Measurements from ENCODE around the gene MAGI2.

The MAGI2 gene

DNA sequence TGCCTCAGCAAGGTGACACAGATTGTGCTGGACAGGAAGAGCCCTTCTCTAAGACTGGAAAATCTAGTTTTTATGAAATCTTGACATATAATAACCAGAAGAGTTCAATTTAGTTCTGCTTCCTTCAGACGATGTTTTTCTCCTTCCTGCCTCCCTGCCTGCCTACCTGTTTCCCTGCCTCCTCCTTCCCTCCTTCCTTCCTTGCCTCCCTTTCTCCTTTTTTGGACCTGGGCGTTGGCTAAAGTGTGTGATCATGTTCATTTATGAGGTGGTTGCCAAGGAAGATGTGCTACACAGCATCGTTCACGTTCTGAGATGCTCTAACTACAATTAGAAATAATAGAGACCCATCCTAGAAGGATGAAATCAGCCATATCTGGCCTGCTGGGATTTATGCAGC lies 1430.3 kb downstream of the MAGI2 start:
- no peak overlapping the region for H3K9ac ChIP-seq (ENCODE audit: low read depth, low read length, poor library complexity, severe bottlenecking)
- peaks cover 7% of the 10 kb centered on the region for H3K4me1 ChIP-seq (ENCODE audit: insufficient read depth, low read length, poor library complexity, severe bottlenecking)
- H2AFZ ChIP-seq (ENCODE audit: low read length): no peak overlapping the region
- no peaks in the 10 kb centered on the region for H3K9me3 ChIP-seq (ENCODE audit: insufficient read depth, low read depth, low read length)
- no peaks in the 10 kb centered on the region for H3K36me3 ChIP-seq (ENCODE audit: insufficient read depth, low read length)
- peaks cover 4% of the 10 kb centered on the region; the same call in 1 of the 2 replicates for H3F3A ChIP-seq (ENCODE audit: low read depth)
- no peaks in the 10 kb centered on the region for H3K9me2 ChIP-seq (replicated peaks; ENCODE audit: low read depth, low read length)
- no peak overlapping the region for H3K4me2 ChIP-seq (ENCODE audit: low read depth, low read length, poor library complexity, severe bottlenecking)
- H3K79me2 ChIP-seq (ENCODE audit: insufficient read depth, low read length): no peaks in the 10 kb centered on the region
- no peak overlapping the region for H3K4me3 ChIP-seq (ENCODE audit: low read length, poor library complexity, severe bottlenecking)
- no peak for TF ChIP-seq EZH2phosphoT487 (IDR thresholded peaks at IDR 0.05; ENCODE audit: borderline replicate concordance)
- TF ChIP-seq, protein P1, sequence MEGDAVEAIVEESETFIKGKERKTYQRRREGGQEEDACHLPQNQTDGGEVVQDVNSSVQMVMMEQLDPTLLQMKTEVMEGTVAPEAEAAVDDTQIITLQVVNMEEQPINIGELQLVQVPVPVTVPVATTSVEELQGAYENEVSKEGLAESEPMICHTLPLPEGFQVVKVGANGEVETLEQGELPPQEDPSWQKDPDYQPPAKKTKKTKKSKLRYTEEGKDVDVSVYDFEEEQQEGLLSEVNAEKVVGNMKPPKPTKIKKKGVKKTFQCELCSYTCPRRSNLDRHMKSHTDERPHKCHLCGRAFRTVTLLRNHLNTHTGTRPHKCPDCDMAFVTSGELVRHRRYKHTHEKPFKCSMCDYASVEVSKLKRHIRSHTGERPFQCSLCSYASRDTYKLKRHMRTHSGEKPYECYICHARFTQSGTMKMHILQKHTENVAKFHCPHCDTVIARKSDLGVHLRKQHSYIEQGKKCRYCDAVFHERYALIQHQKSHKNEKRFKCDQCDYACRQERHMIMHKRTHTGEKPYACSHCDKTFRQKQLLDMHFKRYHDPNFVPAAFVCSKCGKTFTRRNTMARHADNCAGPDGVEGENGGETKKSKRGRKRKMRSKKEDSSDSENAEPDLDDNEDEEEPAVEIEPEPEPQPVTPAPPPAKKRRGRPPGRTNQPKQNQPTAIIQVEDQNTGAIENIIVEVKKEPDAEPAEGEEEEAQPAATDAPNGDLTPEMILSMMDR (conservative IDR thresholded peaks at IDR 0.05; ENCODE audit: low read length): no peak
- no peaks in the 10 kb centered on the region for H3K27me3 ChIP-seq (ENCODE audit: insufficient read depth, low read length, poor library complexity, severe bottlenecking)
- no peaks in the 10 kb centered on the region for H4K20me1 ChIP-seq (ENCODE audit: insufficient read depth, low read length, poor library complexity, severe bottlenecking)

DNA sequence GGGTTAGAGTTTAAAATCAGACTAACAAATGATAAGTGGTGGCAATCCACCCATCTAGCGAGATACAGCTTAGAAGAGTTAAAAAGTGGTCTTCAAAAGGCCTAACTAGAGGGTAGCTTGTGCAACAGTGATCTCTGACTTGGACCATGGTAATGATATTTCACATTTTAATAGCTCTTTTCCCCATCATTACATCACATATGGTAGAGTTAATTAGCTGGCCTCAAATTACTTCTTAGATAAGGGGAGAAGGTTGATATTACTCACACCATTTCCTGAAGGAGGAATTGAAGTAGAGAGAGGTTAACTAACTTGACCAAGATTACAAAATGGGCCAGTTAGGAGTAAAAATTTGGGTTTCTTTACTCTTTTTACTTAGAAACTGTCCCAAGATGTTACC lies 1431.3 kb downstream of the MAGI2 start:
- no peak overlapping the region for H3K4me2 ChIP-seq (ENCODE audit: low read depth, low read length, poor library complexity, severe bottlenecking)
- H3K4me1 ChIP-seq (ENCODE audit: insufficient read depth, low read length, poor library complexity, severe bottlenecking): peaks cover 7% of the 10 kb centered on the region
- H2AFZ ChIP-seq (ENCODE audit: low read length): no peak overlapping the region
- H3K9me3 ChIP-seq (ENCODE audit: insufficient read depth, low read depth, low read length): no peaks in the 10 kb centered on the region
- H3K4me3 ChIP-seq (ENCODE audit: low read length, poor library complexity, severe bottlenecking): no peak overlapping the region
- no peak for TF ChIP-seq EZH2phosphoT487 (IDR thresholded peaks at IDR 0.05; ENCODE audit: borderline replicate concordance)
- TF ChIP-seq, protein P1 (conservative IDR thresholded peaks at IDR 0.05; ENCODE audit: low read length): no peak
- H3K36me3 ChIP-seq (ENCODE audit: insufficient read depth, low read length): no peaks in the 10 kb centered on the region
- H4K20me1 ChIP-seq (ENCODE audit: insufficient read depth, low read length, poor library complexity, severe bottlenecking): no peaks in the 10 kb centered on the region
- H3F3A ChIP-seq (ENCODE audit: low read depth): peaks cover 4% of the 10 kb centered on the region; the same call in 1 of the 2 replicates
- no peaks in the 10 kb centered on the region for H3K27me3 ChIP-seq (ENCODE audit: insufficient read depth, low read length, poor library complexity, severe bottlenecking)
- no peak overlapping the region for H3K9ac ChIP-seq (ENCODE audit: low read depth, low read length, poor library complexity, severe bottlenecking)
- H3K9me2 ChIP-seq (replicated peaks; ENCODE audit: low read depth, low read length): no peaks in the 10 kb centered on the region
- H3K79me2 ChIP-seq (ENCODE audit: insufficient read depth, low read length): no peaks in the 10 kb centered on the region

DNA sequence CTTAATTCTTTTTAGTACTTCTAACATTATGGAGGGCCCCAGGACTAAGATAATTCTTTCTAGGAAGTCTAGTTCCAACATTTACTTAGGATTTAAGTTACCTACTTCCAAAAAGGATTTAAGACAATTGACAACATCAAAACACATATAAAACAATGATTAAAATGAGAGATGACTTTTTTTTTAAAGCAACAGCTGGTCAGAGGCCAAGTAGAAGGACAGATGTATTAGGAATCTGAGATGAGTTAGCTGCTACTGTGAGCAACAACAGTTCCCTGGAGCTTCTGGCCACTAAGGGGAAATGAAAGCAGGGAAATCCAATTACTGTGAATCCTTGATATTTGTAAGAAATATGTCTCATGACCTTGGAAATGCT lies 1432.6 kb downstream of the MAGI2 start:
- H3K9ac ChIP-seq (ENCODE audit: low read depth, low read length, poor library complexity, severe bottlenecking): no peak overlapping the region
- peaks cover 4% of the 10 kb centered on the region; the same call in 1 of the 2 replicates for H3F3A ChIP-seq (ENCODE audit: low read depth)
- no peaks in the 10 kb centered on the region for H3K27me3 ChIP-seq (ENCODE audit: insufficient read depth, low read length, poor library complexity, severe bottlenecking)
- H3K4me2 ChIP-seq (ENCODE audit: low read depth, low read length, poor library complexity, severe bottlenecking): peak overlapping the region; percentile 74
- no peak overlapping the region for H3K4me3 ChIP-seq (ENCODE audit: low read length, poor library complexity, severe bottlenecking)
- no peaks in the 10 kb centered on the region for H3K9me2 ChIP-seq (replicated peaks; ENCODE audit: low read depth, low read length)
- H3K4me1 ChIP-seq (ENCODE audit: insufficient read depth, low read length, poor library complexity, severe bottlenecking): peaks cover 7% of the 10 kb centered on the region
- no peaks in the 10 kb centered on the region for H3K79me2 ChIP-seq (ENCODE audit: insufficient read depth, low read length)
- H2AFZ ChIP-seq (ENCODE audit: low read length): no peak overlapping the region; the same call in 1 of the 2 replicates
- no peaks in the 10 kb centered on the region for H3K9me3 ChIP-seq (ENCODE audit: insufficient read depth, low read depth, low read length)
- TF ChIP-seq EZH2phosphoT487 (IDR thresholded peaks at IDR 0.05; ENCODE audit: borderline replicate concordance): no peak
- TF ChIP-seq, protein P1 (conservative IDR thresholded peaks at IDR 0.05; ENCODE audit: low read length): 0 out of 2 replicates have a peak, but pooled peaks have one; percentile 3
- H3K36me3 ChIP-seq (ENCODE audit: insufficient read depth, low read length): no peaks in the 10 kb centered on the region
- H4K20me1 ChIP-seq (ENCODE audit: insufficient read depth, low read length, poor library complexity, severe bottlenecking): no peaks in the 10 kb centered on the region

All from Loucy (cell line).